Sigmoid colon (tissue), 4 donors: ENCODE results near the gene CXorf65.

ENCODE experiments used
- EP300 ChIP-seq, 4 donors: sonication (generic); formaldehyde crosslinking; IDR thresholded peaks; one replicate each; pipeline ENCODE4 v1.6.1; 2017; ENCODE audit warnings: antibody characterized with exemption in 4 of 4
- POLR2AphosphoS5 ChIP-seq, 4 donors: sonication (generic); formaldehyde crosslinking; IDR thresholded peaks; one replicate each; pipeline ENCODE4 v1.6.1; 2017; ENCODE audit warnings: antibody characterized with exemption in 4 of 4
- TF ChIP-seq, protein P1 (sequence below), 4 experiments: fragments of 450-650 bp in 3 of 4; fragments of 200-600 bp in 1 of 4; IDR thresholded peaks; one replicate each; pipeline ENCODE4 v1.5.1; 2016 to 2019; ENCODE audit warnings: antibody characterized with exemption in 4 of 4, mild to moderate bottlenecking in 3 of 4, moderate library complexity in 2 of 4

GRCh38 chrX:71147496-71148277, 41.1 kb upstream of the CXorf65 start:
- TF ChIP-seq, protein P1, sequence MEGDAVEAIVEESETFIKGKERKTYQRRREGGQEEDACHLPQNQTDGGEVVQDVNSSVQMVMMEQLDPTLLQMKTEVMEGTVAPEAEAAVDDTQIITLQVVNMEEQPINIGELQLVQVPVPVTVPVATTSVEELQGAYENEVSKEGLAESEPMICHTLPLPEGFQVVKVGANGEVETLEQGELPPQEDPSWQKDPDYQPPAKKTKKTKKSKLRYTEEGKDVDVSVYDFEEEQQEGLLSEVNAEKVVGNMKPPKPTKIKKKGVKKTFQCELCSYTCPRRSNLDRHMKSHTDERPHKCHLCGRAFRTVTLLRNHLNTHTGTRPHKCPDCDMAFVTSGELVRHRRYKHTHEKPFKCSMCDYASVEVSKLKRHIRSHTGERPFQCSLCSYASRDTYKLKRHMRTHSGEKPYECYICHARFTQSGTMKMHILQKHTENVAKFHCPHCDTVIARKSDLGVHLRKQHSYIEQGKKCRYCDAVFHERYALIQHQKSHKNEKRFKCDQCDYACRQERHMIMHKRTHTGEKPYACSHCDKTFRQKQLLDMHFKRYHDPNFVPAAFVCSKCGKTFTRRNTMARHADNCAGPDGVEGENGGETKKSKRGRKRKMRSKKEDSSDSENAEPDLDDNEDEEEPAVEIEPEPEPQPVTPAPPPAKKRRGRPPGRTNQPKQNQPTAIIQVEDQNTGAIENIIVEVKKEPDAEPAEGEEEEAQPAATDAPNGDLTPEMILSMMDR (IDR thresholded peaks at IDR 0.05), result no peak
- TF ChIP-seq EP300 (IDR thresholded peaks at IDR 0.05) (no peak), POLR2AphosphoS5 (IDR thresholded peaks at IDR 0.05) (no peak)
